ENCODE results near the gene DHX29.

The DHX29 gene

DNA sequence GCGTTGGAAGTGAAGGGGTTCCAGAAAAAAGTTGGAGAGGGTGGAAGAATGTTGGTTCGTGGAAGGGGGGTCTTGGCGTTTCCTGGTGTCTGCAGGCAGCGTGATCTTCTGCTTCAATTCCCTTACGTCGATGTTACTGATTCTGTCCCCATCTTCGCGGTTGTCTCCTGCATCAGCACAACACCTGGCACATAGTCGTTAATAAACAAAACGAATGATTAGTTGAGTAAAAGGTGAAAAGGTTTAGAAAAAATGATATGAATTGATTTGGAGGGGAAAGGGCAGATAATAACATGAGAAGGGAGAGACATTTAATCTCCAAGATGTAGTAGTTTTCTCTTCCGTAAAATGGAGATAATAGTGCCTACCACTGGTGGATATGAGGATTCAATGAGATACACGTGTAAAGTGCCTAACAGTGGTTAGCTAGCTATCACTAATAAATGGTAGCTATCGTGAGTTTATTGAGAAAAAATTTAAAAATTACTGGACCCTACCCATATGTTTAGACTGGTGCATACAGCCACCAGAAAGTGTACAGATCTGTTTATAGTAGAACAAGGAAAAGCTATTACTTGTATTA, 851 bp upstream of the DHX29 start:
- TF ChIP-seq FOXM1 (IDR thresholded peaks at IDR 0.05; ENCODE audit: borderline replicate concordance, low read depth) (no peak), ZBTB7A (IDR thresholded peaks at IDR 0.05; ENCODE audit: low read depth) (no peak), NFIC (IDR thresholded peaks at IDR 0.05) (no peak), CEBPB (IDR thresholded peaks at IDR 0.05) (no peak), EP300 (IDR thresholded peaks at IDR 0.05; ENCODE audit: borderline replicate concordance) (no peak)
- TF ChIP-seq, protein P1, sequence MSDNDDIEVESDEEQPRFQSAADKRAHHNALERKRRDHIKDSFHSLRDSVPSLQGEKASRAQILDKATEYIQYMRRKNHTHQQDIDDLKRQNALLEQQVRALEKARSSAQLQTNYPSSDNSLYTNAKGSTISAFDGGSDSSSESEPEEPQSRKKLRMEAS (IDR thresholded peaks at IDR 0.05): no peak

DNA sequence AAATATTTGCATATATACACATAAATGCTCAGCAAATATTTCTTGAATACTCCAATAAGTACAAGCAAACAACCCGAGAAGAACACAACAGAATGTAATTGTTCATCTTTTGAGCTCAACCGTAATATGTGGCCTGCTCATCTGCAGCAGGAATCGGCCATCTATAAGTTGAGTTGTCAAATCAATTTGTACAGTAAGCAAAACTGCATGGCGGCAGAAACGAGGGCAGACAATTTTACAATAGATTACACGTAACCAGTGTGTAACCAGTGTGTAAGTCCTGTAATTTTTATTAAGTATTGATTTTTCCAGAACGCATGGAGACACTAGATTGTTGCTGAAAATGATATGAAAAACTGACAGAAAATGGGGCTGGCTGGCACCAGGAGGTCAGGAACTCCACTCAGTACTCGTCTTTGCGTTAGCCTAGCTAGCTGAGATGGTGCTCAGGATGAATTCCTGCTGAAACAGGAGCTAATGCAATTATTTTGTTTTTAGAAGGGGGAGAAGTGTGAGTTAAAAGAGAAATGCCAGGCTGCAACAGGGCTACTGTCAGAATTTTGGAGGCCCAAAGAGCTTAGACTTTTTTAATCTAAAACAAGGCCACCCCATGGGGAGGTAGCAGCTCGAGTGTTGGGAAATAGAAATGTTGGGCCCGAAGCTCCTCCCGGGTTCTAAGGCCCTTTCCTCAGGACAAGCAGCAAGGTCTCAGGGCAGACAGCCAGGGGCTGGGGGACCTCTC, 682 bp downstream of the DHX29 start:
- TF ChIP-seq CREB1 (IDR thresholded peaks at IDR 0.05; ENCODE audit: low read depth) (no peak), FOXM1 (IDR thresholded peaks at IDR 0.05; ENCODE audit: borderline replicate concordance, low read depth) (no peak), YY1 (IDR thresholded peaks at IDR 0.05; ENCODE audit: low read depth) (no peak), EP300 (IDR thresholded peaks at IDR 0.05; ENCODE audit: borderline replicate concordance) (no peak), RAD21 (IDR thresholded peaks at IDR 0.05; ENCODE audit: low read depth) (no peak), ZBTB7A (IDR thresholded peaks at IDR 0.05; ENCODE audit: low read depth) (no peak), CEBPB (IDR thresholded peaks at IDR 0.05) (no peak), NFIC (IDR thresholded peaks at IDR 0.05) (no peak), TEAD4 (IDR thresholded peaks at IDR 0.05) (no peak), EGR1 (IDR thresholded peaks at IDR 0.05) (no peak), TAF1 (IDR thresholded peaks at IDR 0.05; ENCODE audit: low read depth) (no peak), TCF12 (IDR thresholded peaks at IDR 0.05; ENCODE audit: low read depth) (no peak)
- TF ChIP-seq, protein P2, sequence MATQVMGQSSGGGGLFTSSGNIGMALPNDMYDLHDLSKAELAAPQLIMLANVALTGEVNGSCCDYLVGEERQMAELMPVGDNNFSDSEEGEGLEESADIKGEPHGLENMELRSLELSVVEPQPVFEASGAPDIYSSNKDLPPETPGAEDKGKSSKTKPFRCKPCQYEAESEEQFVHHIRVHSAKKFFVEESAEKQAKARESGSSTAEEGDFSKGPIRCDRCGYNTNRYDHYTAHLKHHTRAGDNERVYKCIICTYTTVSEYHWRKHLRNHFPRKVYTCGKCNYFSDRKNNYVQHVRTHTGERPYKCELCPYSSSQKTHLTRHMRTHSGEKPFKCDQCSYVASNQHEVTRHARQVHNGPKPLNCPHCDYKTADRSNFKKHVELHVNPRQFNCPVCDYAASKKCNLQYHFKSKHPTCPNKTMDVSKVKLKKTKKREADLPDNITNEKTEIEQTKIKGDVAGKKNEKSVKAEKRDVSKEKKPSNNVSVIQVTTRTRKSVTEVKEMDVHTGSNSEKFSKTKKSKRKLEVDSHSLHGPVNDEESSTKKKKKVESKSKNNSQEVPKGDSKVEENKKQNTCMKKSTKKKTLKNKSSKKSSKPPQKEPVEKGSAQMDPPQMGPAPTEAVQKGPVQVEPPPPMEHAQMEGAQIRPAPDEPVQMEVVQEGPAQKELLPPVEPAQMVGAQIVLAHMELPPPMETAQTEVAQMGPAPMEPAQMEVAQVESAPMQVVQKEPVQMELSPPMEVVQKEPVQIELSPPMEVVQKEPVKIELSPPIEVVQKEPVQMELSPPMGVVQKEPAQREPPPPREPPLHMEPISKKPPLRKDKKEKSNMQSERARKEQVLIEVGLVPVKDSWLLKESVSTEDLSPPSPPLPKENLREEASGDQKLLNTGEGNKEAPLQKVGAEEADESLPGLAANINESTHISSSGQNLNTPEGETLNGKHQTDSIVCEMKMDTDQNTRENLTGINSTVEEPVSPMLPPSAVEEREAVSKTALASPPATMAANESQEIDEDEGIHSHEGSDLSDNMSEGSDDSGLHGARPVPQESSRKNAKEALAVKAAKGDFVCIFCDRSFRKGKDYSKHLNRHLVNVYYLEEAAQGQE (IDR thresholded peaks at IDR 0.05; ENCODE audit: low read depth): no peak
- TF ChIP-seq, protein P1 (IDR thresholded peaks at IDR 0.05): no peak
- TF ChIP-seq, protein P3, sequence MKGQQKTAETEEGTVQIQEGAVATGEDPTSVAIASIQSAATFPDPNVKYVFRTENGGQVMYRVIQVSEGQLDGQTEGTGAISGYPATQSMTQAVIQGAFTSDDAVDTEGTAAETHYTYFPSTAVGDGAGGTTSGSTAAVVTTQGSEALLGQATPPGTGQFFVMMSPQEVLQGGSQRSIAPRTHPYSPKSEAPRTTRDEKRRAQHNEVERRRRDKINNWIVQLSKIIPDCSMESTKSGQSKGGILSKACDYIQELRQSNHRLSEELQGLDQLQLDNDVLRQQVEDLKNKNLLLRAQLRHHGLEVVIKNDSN (IDR thresholded peaks at IDR 0.05): no peak

DNA sequence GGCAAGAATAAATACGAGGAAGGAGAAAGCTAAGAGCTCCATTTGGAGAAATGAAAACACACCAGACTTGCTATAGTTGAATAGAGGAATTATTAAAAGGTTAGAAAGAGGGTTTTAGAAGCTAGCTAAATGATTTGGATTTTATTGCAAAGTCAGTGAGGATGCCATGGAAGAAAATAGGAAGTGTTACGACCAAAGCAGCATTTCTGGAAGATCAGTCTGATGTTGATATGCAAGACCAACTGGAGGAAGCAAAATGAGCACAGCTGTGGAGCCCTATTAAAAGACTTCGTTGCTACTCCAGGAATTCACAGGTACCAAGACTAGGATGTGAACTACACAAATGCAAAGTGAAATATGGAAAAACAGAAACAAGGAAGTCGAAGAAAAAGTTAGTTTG, 2.1 kb downstream of the DHX29 start:
- TF ChIP-seq CEBPB (IDR thresholded peaks at IDR 0.05) (no peak), CREB1 (IDR thresholded peaks at IDR 0.05; ENCODE audit: low read depth) (no peak), RAD21 (IDR thresholded peaks at IDR 0.05; ENCODE audit: low read depth) (no peak)

DNA sequence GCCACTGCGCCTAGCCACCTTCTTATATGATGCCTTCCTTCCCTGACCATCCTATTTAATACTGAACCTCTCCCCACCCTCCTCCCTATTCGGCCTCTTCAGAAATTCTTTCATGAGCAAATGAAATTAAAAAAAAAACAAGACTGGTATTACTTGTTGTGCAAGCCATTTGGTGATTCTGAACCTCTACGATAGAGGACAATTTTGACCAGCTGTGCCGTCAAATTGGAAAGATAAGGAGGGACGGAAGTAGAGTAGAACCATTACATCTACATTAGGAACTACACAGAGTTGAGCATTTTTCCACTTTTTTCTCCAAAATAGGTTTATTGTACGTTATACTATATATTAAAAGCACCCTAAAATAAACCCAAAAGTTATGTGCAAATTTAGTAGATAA, 2.9 kb downstream of the DHX29 start:
- TF ChIP-seq, protein P1 (IDR thresholded peaks at IDR 0.05): no peak
- no peak for TF ChIP-seq CEBPB (IDR thresholded peaks at IDR 0.05)

DNA sequence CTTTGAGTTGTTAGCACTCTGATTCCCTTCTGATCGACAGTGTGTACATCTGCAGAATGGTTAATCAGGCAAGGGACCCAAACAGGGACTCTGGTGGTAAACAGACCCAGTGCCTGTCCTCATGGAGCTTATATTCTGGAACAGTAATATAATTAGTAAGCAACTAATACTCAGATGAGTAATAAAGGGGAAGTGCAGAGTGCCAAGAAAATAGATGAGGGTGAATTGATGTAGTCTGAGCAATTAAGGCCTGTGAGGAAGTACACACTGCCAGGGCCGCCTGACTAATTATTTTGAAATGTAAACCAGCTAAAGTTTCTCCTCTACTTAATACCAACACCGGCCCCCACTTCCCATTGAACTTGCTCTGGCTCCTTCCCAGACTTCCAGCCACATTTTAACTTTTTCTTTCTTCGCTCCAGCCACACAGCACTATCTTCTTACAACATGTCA, 4.2 kb downstream of the DHX29 start:
- TF ChIP-seq NFIC (IDR thresholded peaks at IDR 0.05) (peak; percentile 21; the same call in 1 of the 2 replicates), FOXM1 (IDR thresholded peaks at IDR 0.05; ENCODE audit: borderline replicate concordance, low read depth) (no peak), CEBPB (IDR thresholded peaks at IDR 0.05) (no peak)

DNA sequence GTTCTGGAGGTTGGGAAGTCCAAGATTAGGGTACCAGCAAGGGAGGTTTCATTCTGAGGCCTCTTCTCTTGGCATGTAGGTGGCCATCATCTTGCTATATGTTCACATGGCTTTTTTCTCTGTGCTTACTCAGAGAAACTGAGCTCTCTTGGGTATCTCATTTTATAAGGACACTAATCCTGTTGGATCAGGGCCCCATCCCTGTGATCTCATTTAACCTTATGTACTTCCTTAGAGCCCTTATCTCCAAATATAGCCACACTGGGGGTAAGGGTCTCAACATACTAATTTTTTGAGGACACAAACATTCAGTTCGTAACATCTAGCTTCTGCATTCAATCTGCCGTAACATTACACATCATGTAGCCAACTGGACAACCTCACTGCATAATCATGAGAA, 6.6 kb downstream of the DHX29 start:
- TF ChIP-seq TEAD4 (IDR thresholded peaks at IDR 0.05): no peak
- TF ChIP-seq YY1 (IDR thresholded peaks at IDR 0.05; ENCODE audit: low read depth): no peak
- TF ChIP-seq NFIC (IDR thresholded peaks at IDR 0.05): no peak
- TF ChIP-seq, protein P3 (IDR thresholded peaks at IDR 0.05): no peak
- no peak for TF ChIP-seq CREB1 (IDR thresholded peaks at IDR 0.05; ENCODE audit: low read depth)

DNA sequence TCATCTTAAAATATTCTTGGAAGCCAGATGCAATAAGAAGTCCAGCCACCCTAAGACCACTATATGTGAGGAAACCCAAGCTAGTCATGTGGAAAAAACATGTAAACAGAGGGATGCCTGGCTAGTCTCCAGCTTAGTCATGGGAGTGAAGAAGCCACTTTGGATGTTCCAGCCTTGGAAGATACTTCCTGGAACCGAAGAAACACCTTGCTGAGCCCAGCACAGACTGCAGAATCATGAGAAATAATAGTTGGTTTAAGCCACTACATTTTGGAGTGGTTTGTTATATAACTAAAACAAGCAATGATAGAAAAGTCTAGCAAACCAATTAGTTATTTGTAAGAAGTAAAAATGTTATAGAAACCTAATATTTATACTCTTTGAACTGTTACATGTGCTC, 12.6 kb downstream of the DHX29 start:
- TF ChIP-seq YY1 (IDR thresholded peaks at IDR 0.05; ENCODE audit: low read depth): no peak

DNA sequence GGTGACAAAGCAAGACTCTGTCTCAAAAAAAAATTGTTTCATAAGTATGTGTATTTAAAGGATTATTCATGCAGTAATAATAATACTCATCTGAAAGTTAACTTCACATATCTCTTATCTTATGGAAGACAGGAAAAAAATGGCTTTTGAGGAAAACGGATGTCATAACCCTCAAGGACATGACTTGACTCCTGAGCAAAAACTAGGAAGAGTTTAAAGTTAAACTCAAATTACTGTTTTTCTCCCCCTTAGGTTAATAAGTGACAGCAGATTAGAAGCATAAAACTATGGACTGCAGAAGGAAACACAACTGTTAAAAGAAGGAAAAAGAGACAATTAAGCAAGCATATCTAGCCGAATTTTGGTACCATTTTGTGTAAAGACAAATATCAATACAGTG, 16.5 kb downstream of the DHX29 start:
- TF ChIP-seq TCF12 (IDR thresholded peaks at IDR 0.05; ENCODE audit: low read depth) (no peak), CREB1 (IDR thresholded peaks at IDR 0.05; ENCODE audit: low read depth) (no peak), NFIC (IDR thresholded peaks at IDR 0.05) (no peak), FOXM1 (IDR thresholded peaks at IDR 0.05; ENCODE audit: borderline replicate concordance, low read depth) (no peak), EGR1 (IDR thresholded peaks at IDR 0.05) (no peak), CEBPB (IDR thresholded peaks at IDR 0.05) (no peak), TEAD4 (IDR thresholded peaks at IDR 0.05) (no peak), RAD21 (IDR thresholded peaks at IDR 0.05; ENCODE audit: low read depth) (no peak), ZBTB7A (IDR thresholded peaks at IDR 0.05; ENCODE audit: low read depth) (no peak)
- TF ChIP-seq, protein P1 (IDR thresholded peaks at IDR 0.05): no peak
- TF ChIP-seq, protein P3 (IDR thresholded peaks at IDR 0.05): no peak
- TF ChIP-seq, protein P2 (IDR thresholded peaks at IDR 0.05; ENCODE audit: low read depth): no peak

Measured in Ishikawa (cell line).